HEK293 (cell line): ENCODE data around the gene CDIPT.

ENCODE experiments used
- CTCF ChIA-PET: fragments of 350-600 bp; formaldehyde crosslinking; extraction: SDS; loops from one replicate; lab custom pipeline; 2021; ENCODE audit warnings: antibody characterized with exemption; lab: Yijun Ruan, JAX
- POLR2A ChIA-PET: fragments of 300-600 bp; formaldehyde crosslinking; extraction: SDS; loops from one replicate; lab custom pipeline; 2020; ENCODE audit warnings: antibody characterized with exemption, inconsistent platforms; lab: Yijun Ruan, JAX
- H3K27ac ChIP-seq: fragments of 200-500 bp; sonication (Bioruptor generic); 2 replicates; pipeline ENCODE4 v1.5.1; 2014; ENCODE audit warnings: low read depth, low read length, control low read depth, inconsistent platforms; ENCODE audit errors: extremely low read depth
- H3K36me3 ChIP-seq, 2 experiments: fragments of 200-500 bp in 1 of 2; sonication (Bioruptor generic) in 1 of 2; 1 replicate in 1 of 2; 2 replicates in 1 of 2; pipeline ENCODE4 v1.5.1; 2014 to 2017; ENCODE audit warnings: inconsistent platforms in 2 of 2, low read length in 2 of 2; ENCODE audit not compliant: control insufficient read depth in 2 of 2, insufficient read depth in 1 of 2
- H3K4me1 ChIP-seq: fragments of 200-500 bp; sonication (Bioruptor generic); 2 replicates; pipeline ENCODE4 v1.5.1; 2014; ENCODE audit warnings: mild to moderate bottlenecking, low read length, inconsistent platforms; ENCODE audit not compliant: control insufficient read depth, insufficient read depth
- H3K4me3 ChIP-seq: 2 replicates; pipeline ENCODE4 v1.5.1; 2011; ENCODE audit warnings: low read depth, mild to moderate bottlenecking, control low read depth, low read length, moderate library complexity
- H3K9me3 ChIP-seq: fragments of 200-500 bp; sonication (Bioruptor generic); 2 replicates; pipeline ENCODE4 v1.5.1; 2014; ENCODE audit warnings: low read depth, low read length, inconsistent platforms; ENCODE audit not compliant: control insufficient read depth, insufficient read depth
- GLIS2 ChIP-seq: fragments of 450-650 bp; formaldehyde crosslinking; IDR thresholded peaks from 2 replicates; pipeline ENCODE4 v1.5.1; 2016; ENCODE audit warnings: missing biosample characterization, missing genetic modification characterization
- OSR2 ChIP-seq: fragments of 450-650 bp; formaldehyde crosslinking; IDR thresholded peaks from 2 replicates; pipeline ENCODE4 v1.5.1; 2016; ENCODE audit warnings: missing biosample characterization, missing genetic modification characterization
- ZBTB44 ChIP-seq: fragments of 450-650 bp; IDR thresholded peaks from 2 replicates; pipeline ENCODE4 v1.5.1; 2018; ENCODE audit warnings: missing biosample characterization, mild to moderate bottlenecking, missing genetic modification characterization
- ZBTB7A ChIP-seq: fragments of 450-650 bp; formaldehyde crosslinking; IDR thresholded peaks from 2 replicates; pipeline ENCODE4 v1.5.1; 2016; ENCODE audit warnings: low read depth, missing biosample characterization, missing genetic modification characterization
- ZNF274 ChIP-seq, 2 experiments: fragments of 200-500 bp in 1 of 2; fragments of 450-650 bp in 1 of 2; sonication (Bioruptor generic) in 1 of 2; formaldehyde crosslinking in 1 of 2; IDR thresholded peaks; 2 replicates each; pipeline versions ENCODE4 v1.5.1 to v1.6.1; 2014 to 2016; ENCODE audit warnings: borderline replicate concordance in 1 of 2, inconsistent platforms in 1 of 2, low read length in 1 of 2, missing biosample characterization in 1 of 2, missing genetic modification characterization in 1 of 2
- ZNF426 ChIP-seq: fragments of 450-650 bp; formaldehyde crosslinking; IDR thresholded peaks from 2 replicates; pipeline ENCODE4 v1.5.1; 2017; ENCODE audit warnings: missing biosample characterization, missing genetic modification characterization, mild to moderate bottlenecking, inconsistent platforms, moderate library complexity
- ZNF449 ChIP-seq: fragments of 450-650 bp; formaldehyde crosslinking; IDR thresholded peaks from 2 replicates; pipeline ENCODE4 v1.5.1; 2017; ENCODE audit warnings: missing biosample characterization, mild to moderate bottlenecking, missing genetic modification characterization, moderate library complexity
- ZNF549 ChIP-seq: fragments of 450-650 bp; IDR thresholded peaks from 2 replicates; pipeline ENCODE4 v1.5.1; 2018; ENCODE audit warnings: missing biosample characterization, missing genetic modification characterization, mild to moderate bottlenecking, inconsistent platforms, moderate library complexity
- ZNF621 ChIP-seq: fragments of 450-650 bp; formaldehyde crosslinking; IDR thresholded peaks from 2 replicates; pipeline ENCODE4 v1.5.1; 2017; ENCODE audit warnings: missing biosample characterization, missing genetic modification characterization
- ZNF623 ChIP-seq: fragments of 450-650 bp; formaldehyde crosslinking; IDR thresholded peaks from 2 replicates; pipeline ENCODE4 v1.5.1; 2016; ENCODE audit warnings: missing biosample characterization, missing genetic modification characterization
- ZNF830 ChIP-seq: fragments of 450-650 bp; IDR thresholded peaks from 2 replicates; pipeline ENCODE4 v1.5.0; 2018; ENCODE audit warnings: missing biosample characterization, missing genetic modification characterization, low read depth, mild to moderate bottlenecking, moderate library complexity
- ZSCAN18 ChIP-seq: fragments of 450-650 bp; formaldehyde crosslinking; IDR thresholded peaks from 2 replicates; pipeline ENCODE4 v1.5.1; 2016; ENCODE audit warnings: missing biosample characterization, missing genetic modification characterization
- TF ChIP-seq, protein P1 (sequence below): fragments of 450-650 bp; formaldehyde crosslinking; IDR thresholded peaks from 2 replicates; pipeline ENCODE4 v1.5.1; 2016; ENCODE audit warnings: missing biosample characterization, missing genetic modification characterization

The CDIPT gene

GRCh38 chr16:29881050-29881449 lies 18.0 kb upstream of the CDIPT start:
- ChIA-PET CTCF (interaction anchor here (0.7 to 1.6 kb wide), 2 partner anchors 33 to 62 kb away, joined by 3 to 10 read pairs; no protein-coding TSS in a partner anchor), POLR2A (interaction anchor here (0.7 kb wide), 1 partner anchor 454 kb away, joined by 6 read pairs; no protein-coding TSS in a partner anchor)

DNA sequence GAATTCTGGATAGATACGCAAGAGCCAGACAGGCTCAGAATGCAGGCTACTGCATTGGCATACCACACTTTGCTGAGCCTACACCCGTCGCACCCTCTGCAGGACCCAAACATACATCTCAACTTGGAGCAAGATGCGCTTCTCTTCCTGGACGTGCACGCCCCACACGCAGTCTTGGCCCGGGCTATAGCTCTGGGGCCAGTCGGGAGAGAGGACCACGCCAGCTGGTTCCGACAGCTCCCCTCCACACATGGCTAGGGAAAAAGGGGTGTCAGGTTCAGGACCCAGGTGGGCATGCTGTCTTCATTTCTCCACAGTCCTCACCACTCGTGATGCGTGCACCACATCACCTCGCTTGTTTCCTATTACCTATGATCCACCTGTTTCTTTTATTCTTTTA lies 15.1 kb upstream of the CDIPT start:
- CTCF ChIA-PET = interaction anchor here (1.3 to 1.8 kb wide), 2 partner anchors 29 to 74 kb away, joined by 5 to 9 read pairs; no protein-coding TSS in a partner anchor
- Histone ChIP-seq H3K27ac (no peak overlapping the region), H3K4me1 (no peaks in the 10 kb centered on the region), H3K4me3 (no peak overlapping the region)
- POLR2A ChIA-PET = interaction anchor here (1.8 kb wide), 1 partner anchor 10 kb away, joined by 7 read pairs; no protein-coding TSS in a partner anchor
- no peak for TF ChIP-seq ZNF549 (tag by site-specific recombination)
- TF ChIP-seq, protein P1, sequence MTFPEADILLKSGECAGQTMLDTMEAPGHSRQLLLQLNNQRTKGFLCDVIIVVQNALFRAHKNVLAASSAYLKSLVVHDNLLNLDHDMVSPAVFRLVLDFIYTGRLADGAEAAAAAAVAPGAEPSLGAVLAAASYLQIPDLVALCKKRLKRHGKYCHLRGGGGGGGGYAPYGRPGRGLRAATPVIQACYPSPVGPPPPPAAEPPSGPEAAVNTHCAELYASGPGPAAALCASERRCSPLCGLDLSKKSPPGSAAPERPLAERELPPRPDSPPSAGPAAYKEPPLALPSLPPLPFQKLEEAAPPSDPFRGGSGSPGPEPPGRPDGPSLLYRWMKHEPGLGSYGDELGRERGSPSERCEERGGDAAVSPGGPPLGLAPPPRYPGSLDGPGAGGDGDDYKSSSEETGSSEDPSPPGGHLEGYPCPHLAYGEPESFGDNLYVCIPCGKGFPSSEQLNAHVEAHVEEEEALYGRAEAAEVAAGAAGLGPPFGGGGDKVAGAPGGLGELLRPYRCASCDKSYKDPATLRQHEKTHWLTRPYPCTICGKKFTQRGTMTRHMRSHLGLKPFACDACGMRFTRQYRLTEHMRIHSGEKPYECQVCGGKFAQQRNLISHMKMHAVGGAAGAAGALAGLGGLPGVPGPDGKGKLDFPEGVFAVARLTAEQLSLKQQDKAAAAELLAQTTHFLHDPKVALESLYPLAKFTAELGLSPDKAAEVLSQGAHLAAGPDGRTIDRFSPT (tag by site-specific recombination) = no peak
- TF ChIP-seq ZNF426 = no peak
- TF ChIP-seq, all 188 proteins: peak for 0
- Histone ChIP-seq H3K36me3 (peaks cover 0 to 4% of the 10 kb centered on the region in 2 experiments; a peak in 1 of 3 replicates), H3K9me3 (no peaks in the 10 kb centered on the region)

More at GRCh38 chr16:29881050-29881449, 18.0 kb upstream of the CDIPT start:
- Histone ChIP-seq H3K4me1 (no peaks in the 10 kb centered on the region), H3K36me3 (peaks cover 0 to 4% of the 10 kb centered on the region in 2 experiments; a peak in 1 of 3 replicates), H3K27ac (no peak overlapping the region), H3K9me3 (no peaks in the 10 kb centered on the region), H3K4me3 (no peak overlapping the region)
- no peak for TF ChIP-seq GLIS2
- no peak for TF ChIP-seq ZNF621
- no peak for TF ChIP-seq ZSCAN18 (tag by site-specific recombination)
- no peak for TF ChIP-seq ZNF274 (IDR thresholded peaks at IDR 0.05; ENCODE audit: low read length)
- TF ChIP-seq ZNF274 (tag by site-specific recombination; IDR thresholded peaks at IDR 0.05; ENCODE audit: borderline replicate concordance) = no peak
- no peak for TF ChIP-seq ZNF623 (tag by site-specific recombination)
- TF ChIP-seq ZBTB44 (tag by site-specific recombination) = no peak
- TF ChIP-seq ZNF830 (tag by site-specific recombination) = no peak
- no peak for TF ChIP-seq OSR2 (tag by site-specific recombination)
- TF ChIP-seq ZBTB7A = no peak
- no peak for TF ChIP-seq ZNF449 (tag by site-specific recombination)
